Adipocyte (in vitro differentiated cells): ENCODE measurements around the gene CERS4.
"Not testable (repeated sequence)": the region's sequence is repeated elsewhere in the genome, so short reads cannot be mapped to it uniquely, and the experiment has no call there.

Experiments used
- DNase-seq: peaks from one replicate; pipeline ENCODE4 v3.0.0-alpha.2; 2015; ENCODE audit warnings: low read depth
- H3K27me3 ChIP-seq: replicated peaks from 2 replicates; pipeline ENCODE4 v1.7.0; 2013; ENCODE audit warnings: mild to moderate bottlenecking, low read length, moderate library complexity; ENCODE audit not compliant: control insufficient read depth, insufficient read depth
- H3K36me3 ChIP-seq: 2 replicates; pipeline ENCODE4 v1.7.0; 2013; ENCODE audit warnings: low read length, mild to moderate bottlenecking, moderate library complexity; ENCODE audit not compliant: control insufficient read depth, insufficient read depth, severe bottlenecking
- H3K4me1 ChIP-seq: 2 replicates; pipeline ENCODE4 v1.7.0; 2013; ENCODE audit warnings: mild to moderate bottlenecking, low read length, moderate library complexity; ENCODE audit not compliant: control insufficient read depth, insufficient read depth
- H3K4me3 ChIP-seq: 2 replicates; pipeline ENCODE4 v1.7.0; 2013; ENCODE audit warnings: mild to moderate bottlenecking, low read length, moderate library complexity
- H3K9ac ChIP-seq: 2 replicates; pipeline ENCODE4 v1.7.0; 2013; ENCODE audit warnings: mild to moderate bottlenecking, low read length, moderate library complexity
- H3K9me3 ChIP-seq: 2 replicates; pipeline ENCODE4 v1.7.0; 2013; ENCODE audit warnings: mild to moderate bottlenecking, low read length, moderate library complexity; ENCODE audit not compliant: control insufficient read depth

CERS4 gene

DNA sequence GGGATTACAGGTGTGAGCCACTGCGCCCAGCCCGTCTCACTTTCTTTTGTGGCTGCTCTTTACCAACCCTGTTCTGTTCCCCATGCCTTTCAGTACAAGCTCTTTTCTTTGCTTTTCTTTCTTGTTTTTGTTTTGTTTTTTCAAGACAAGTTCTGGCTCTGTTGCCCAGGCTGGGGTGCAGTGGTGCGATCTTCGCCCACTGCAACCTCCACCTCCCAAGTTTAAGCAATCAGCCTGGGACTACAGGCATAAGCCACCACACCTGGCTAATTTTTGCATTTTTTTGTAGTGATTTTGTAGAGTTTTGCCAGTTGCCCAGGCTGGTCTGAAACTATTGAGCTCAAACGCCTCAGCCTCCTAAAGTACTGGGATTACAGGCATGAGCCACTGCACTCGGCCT is 3.7 kb downstream of the CERS4 start:
- Histone ChIP-seq H3K9me3 (no peaks in the 10 kb centered on the region), H3K27me3 (no peaks in the 10 kb centered on the region), H3K4me1 (peaks cover 11% of the 10 kb centered on the region), H3K4me3 (no peak overlapping the region), H3K9ac (no peak overlapping the region), H3K36me3 (no peaks in the 10 kb centered on the region)
- no peak for DNase-seq

GRCh38 chr19:8213827-8214672 is 4.9 kb downstream of the CERS4 start:
- H3K9me3 ChIP-seq, result no peaks in the 10 kb centered on the region
- no peaks in the 10 kb centered on the region for H3K36me3 ChIP-seq
- DNase-seq, result no peak

DNA sequence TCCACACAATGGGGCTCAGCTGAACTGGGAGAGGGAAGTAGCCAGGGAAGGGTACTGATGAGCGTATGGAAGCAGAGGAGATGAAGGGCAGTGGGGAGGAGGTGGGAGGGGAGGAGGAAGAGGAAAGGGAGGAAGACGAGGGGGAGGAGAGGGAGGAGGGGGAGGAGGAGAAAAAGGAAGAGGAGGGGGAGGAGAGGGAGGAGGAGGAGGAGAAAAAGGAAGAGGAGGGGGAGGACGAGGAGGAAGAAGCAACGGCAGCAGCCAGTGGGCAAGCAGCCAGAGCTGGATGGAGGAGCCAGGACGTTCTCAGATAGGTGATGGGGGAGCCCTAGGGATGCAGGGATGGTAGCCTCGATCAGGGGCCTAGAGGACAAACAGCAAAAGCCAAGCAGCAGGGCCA is 5.6 kb downstream of the CERS4 start:
- Histone ChIP-seq H3K27me3 (no peaks in the 10 kb centered on the region), H3K36me3 (no peaks in the 10 kb centered on the region), H3K4me3 (no peak overlapping the region), H3K9me3 (no peaks in the 10 kb centered on the region), H3K4me1 (peaks cover 5% of the 10 kb centered on the region), H3K9ac (no peak overlapping the region)
- no peak for DNase-seq

More at GRCh38 chr19:8213827-8214672, 4.9 kb downstream of the CERS4 start:
- Histone ChIP-seq H3K4me3 (no peak overlapping the region), H3K27me3 (no peaks in the 10 kb centered on the region), H3K4me1 (peaks cover 6% of the 10 kb centered on the region), H3K9ac (no peak overlapping the region)

DNA sequence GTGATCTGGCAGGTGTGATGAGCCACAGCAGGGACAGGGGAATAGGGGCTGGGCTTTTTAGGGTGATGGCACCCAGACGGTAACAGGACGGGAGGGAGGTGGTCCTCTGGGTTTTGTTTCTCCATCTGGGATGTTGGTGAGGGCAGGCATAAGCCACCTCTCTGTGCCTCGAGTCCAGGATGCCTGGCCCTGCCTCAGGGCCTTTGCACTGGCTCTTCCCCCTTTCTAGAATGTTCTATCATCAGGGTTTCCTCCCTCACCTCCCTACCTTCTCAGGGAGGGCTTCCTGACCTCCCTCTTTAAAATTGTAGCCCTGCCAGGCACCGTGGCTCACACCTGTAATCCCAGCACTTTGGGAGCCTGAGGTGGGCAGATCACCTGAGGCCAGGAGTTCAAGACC is 6.6 kb downstream of the CERS4 start:
- H3K9ac ChIP-seq, result no peak overlapping the region
- no peaks in the 10 kb centered on the region for H3K9me3 ChIP-seq
- H3K4me1 ChIP-seq, result no peaks in the 10 kb centered on the region
- no peaks in the 10 kb centered on the region for H3K27me3 ChIP-seq
- no peaks in the 10 kb centered on the region for H3K36me3 ChIP-seq
- DNase-seq, result no peak
- H3K4me3 ChIP-seq, result no peak overlapping the region

DNA sequence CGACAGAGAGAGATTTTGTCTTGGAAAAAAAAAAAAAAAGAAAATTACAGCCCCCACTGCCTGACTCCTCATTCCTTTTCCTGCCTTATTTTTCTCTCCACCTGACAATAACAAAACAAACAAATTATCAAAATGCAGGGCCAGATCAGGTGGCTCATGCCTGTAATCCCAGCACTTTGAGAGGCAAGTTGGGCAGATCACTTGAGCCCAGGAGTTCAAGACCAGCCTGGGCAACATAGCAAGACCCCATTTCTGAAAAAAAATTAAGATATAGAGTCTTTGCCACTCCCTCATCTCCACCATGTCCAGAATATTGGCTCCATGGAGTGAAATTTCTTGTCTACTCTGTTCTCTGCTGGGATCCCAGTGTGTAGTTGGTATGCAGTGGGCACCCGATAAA is 7.2 kb downstream of the CERS4 start:
- no peak for DNase-seq
- Histone ChIP-seq H3K36me3 (no peaks in the 10 kb centered on the region), H3K9me3 (no peaks in the 10 kb centered on the region), H3K4me3 (no peak overlapping the region), H3K27me3 (no peaks in the 10 kb centered on the region), H3K9ac (no peak overlapping the region), H3K4me1 (no peaks in the 10 kb centered on the region)

DNA sequence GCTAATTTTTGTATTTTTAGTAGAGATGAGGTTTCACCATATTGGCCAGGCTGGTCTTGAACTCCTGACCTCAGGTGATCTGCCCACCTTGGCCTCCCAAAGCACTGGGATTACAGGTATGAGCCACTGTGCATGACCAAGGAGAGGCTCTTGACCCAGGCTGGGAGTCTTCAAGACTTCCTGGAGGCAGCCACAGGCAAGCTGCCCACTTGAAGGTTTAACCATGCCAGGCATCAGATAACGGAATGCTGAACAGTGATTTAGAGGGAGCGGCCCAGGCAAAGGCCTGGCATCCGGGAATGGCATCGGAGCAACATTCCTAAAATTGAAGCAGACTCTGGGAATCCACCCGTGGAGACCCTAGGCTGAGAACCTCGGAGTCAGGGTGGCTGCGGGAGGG is 9.0 kb downstream of the CERS4 start:
- DNase-seq, H3K36me3 ChIP-seq, H3K9me3 ChIP-seq, H3K27me3 ChIP-seq, H3K4me1 ChIP-seq, H3K4me3 ChIP-seq, H3K9ac ChIP-seq: not testable (repeated sequence)

- H3K4me3 ChIP-seq, result no peak overlapping the region
- H3K9ac ChIP-seq, result no peak overlapping the region
- H3K4me1 ChIP-seq, result peaks cover 9% of the 10 kb centered on the region
- no peak for DNase-seq
- no peaks in the 10 kb centered on the region for H3K27me3 ChIP-seq
- H3K9me3 ChIP-seq, result no peaks in the 10 kb centered on the region
- no peaks in the 10 kb centered on the region for H3K36me3 ChIP-seq
These were observed 11.3 kb downstream of the CERS4 start for GRCh38 chr19:8220481-8220880.

DNA sequence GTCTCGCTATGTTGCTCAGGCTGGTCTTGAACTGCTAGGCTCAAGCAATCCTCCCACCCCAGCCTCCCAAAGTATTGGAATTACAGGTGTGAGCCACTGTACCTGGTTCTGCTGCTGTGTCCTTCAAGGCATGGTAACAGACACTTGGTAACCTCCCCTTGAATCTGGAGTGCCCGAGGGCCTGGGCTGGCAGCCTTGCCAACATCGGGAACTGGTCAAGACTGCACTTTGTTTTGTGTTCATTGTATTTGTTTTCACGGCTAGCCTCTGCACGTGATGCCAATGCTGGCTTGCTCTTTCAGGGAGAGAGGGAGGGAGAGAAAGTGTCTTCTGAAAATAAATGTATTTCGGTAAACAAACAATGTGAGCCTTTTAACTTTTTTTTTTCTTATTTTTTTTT is 12.0 kb downstream of the CERS4 start:
- DNase-seq, result no peak
- no peak overlapping the region for H3K4me3 ChIP-seq
- H3K9ac ChIP-seq, result no peak overlapping the region
- H3K9me3 ChIP-seq, result no peaks in the 10 kb centered on the region
- H3K27me3 ChIP-seq, result no peaks in the 10 kb centered on the region
- no peaks in the 10 kb centered on the region for H3K36me3 ChIP-seq
- peaks cover 9% of the 10 kb centered on the region for H3K4me1 ChIP-seq

DNA sequence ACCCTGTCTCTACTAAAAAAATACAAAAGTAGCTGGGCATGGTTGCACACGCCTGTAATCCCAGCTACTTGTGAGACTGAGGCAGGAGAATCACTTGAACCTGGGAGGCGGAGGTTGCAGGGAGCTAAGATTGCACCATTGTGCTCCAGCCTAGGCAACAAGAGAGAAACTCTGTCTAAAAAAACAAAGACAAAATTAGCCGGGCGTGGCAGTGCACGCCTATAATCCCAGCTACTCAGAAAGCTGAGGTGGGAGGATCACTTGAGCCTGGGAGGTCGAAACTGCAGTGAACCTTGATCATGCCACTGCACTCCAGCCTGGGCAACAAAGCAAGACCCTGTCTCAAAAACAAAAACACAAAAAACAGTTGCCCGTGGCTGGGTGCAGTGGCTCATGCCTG is 14.3 kb downstream of the CERS4 start:
- H3K27me3 ChIP-seq, H3K36me3 ChIP-seq, H3K4me3 ChIP-seq, DNase-seq, H3K9me3 ChIP-seq, H3K4me1 ChIP-seq, H3K9ac ChIP-seq: not testable (repeated sequence)

GRCh38 chr19:8224394-8225145 is 15.4 kb downstream of the CERS4 start:
- no peak for DNase-seq
- Histone ChIP-seq H3K27me3 (no peaks in the 10 kb centered on the region), H3K9me3 (no peaks in the 10 kb centered on the region), H3K4me3 (peak overlapping the region; percentile 69), H3K36me3 (no peaks in the 10 kb centered on the region), H3K9ac (peak overlapping the region; percentile 34), H3K4me1 (peaks cover 9% of the 10 kb centered on the region)

DNA sequence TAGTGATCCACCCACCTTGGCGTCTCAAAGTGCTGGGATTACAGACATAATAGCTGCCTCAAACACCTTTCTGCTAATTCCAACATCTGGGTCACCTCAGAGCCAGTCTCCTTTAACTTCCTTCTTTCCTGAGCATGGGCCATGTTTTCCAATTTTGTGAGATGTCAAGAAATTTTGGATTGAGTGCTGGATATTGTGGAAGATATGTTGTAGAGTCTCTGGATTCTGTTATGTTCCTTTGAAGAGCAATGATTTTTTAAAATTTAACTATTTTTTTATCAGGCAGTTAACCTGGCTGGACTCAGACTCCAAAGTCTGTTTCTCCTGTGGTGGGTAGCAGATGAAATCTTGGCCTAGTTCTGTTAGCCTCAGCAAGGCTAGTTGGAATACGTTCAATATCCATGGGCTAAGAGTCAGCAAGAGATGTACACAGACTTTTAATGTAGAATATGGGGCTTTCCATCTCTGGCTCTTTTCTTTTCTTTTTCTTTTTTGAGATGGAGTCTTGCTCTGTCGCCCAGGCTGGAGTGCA is 22.0 kb downstream of the CERS4 start:
- Histone ChIP-seq H3K27me3 (no peaks in the 10 kb centered on the region), H3K9ac (no peak overlapping the region), H3K4me3 (no peak overlapping the region), H3K4me1 (no peaks in the 10 kb centered on the region), H3K36me3 (no peaks in the 10 kb centered on the region), H3K9me3 (peaks cover 6% of the 10 kb centered on the region)
- DNase-seq, result no peak
